ENCODE data around the gene C17orf58.
"Not testable (repeated sequence)": the region's sequence is repeated elsewhere in the genome, so short reads cannot be mapped to it uniquely, and the experiment has no call there.

The C17orf58 gene

DNA sequence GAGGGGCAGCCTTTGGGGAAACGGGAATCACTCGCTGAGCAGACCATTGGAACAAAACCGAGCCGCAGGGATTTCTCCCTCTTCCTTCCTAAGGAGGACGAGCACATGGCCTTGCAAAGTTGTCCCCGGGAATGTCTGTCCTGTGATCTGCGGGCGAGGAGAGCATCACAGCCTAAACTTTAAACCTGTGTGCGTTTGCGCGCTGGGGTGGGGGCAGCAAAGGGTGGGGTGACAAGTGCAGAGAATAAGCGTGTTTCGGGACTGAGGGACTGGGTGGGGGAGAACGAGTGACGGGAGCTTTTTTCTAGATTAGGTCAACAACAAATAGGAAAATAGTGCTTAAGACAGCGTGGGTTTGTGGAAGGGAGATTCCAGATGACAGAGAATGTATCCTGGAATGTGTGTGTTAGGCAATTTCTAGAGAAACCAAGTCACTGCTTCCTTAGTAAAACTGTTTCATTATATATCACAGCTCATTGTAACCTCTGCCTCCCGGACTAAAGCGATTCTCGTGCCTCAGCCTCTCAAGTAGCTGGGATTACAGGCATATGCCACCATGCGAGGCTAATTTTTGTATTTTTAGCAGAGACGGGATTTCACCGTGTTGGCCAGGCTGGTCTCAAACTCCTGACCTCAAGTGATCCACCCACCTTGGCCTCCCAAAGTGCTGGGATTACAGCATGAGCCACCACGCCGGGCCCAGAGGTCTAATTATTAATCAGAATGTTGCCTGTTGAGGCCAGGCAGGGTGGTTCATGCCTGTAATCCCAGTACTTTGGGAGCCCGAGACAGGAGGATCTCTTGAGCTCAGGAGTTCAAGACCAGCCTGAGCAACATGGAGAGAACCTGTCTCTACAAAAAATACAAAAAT is at the start of gene C17orf58:
C17orf58 (minus strand) TSS at position 169 of the 871 bp plus-strand sequence. CDS start 271 bp downstream, outside the sequence.
- DNase-seq = not testable (repeated sequence)

DNA sequence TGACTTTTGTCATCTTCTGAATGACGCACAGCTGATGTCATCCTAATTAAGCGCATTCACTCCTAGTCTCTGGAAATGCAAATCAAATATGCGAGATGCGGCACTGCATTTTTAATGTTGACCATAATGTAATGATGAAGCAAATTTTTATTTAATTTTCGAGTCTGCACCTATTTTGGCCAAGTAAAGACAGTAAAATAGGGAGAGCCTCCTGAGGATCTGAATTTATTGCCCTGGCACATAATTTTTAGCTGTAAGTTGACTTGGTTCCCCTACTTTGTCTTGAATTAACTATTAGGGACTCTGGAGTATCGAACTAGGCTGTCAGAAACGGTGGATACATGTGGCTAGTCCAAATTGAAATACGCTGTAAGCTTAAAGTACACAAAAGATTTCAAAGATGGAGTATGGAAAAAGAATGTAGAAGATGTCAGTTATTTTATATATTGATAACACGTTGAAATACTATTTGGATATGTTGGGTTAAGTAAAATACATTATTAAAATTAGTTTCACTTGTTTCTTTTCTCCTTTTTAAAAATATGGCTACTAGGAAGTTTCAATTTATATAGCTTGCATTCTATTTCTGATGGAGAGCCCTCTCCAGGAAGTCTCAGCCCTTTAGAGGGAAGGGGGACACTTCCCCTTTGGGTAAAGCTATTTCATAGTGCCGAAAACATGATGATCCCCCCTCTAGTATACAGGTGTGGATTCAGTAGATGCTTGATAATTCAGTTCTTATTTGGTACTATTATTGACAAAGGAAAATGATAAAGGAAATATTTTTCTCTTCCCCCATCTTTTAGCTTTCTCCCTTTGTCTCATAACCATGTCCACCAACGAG is 40.3 kb upstream of the C17orf58 start:
- DNase-seq = peak; percentile 30

DNA sequence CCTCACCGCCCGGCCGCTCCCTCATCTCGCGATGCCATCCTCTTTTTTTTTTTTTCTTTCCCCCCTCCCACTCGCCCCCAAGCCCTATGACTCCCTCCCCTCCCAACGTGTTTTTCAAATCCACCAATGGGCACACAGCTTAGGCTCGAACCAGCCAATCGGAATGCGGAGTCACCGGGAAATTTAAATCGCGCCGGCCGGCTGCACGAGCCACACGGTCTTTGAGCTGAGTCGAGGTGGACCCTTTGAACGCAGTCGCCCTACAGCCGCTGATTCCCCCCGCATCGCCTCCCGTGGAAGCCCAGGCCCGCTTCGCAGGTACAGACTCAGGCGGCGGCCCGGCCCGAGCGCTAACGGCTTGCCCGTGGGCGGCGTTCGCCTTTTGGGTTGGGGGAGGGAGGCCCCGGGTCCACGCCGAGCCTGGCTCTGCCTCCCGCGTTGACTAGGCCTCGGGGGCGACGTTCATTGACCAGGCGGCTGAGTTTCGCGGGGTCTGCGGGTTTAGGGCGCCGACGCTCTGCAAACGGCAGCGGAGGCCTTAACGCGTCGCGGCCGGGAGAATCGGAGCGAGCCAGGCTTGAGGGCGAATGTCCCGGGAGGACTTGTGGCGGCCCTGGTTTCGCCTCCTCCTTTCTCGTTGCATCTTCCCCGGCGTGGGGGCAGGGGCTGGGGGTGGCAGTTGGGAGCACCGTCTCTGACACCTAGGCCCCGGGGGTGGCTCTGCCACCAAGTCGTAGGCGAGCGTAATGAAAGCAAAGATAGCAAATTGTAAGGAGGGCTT is 39.4 kb upstream of the C17orf58 start, which contains the start of gene KPNA2:
KPNA2 (plus strand) TSS at position 213 of the 781 bp plus-strand sequence. CDS start 1,398 bp downstream, outside the sequence.
- DNase-seq = peak; percentile 71

DNA sequence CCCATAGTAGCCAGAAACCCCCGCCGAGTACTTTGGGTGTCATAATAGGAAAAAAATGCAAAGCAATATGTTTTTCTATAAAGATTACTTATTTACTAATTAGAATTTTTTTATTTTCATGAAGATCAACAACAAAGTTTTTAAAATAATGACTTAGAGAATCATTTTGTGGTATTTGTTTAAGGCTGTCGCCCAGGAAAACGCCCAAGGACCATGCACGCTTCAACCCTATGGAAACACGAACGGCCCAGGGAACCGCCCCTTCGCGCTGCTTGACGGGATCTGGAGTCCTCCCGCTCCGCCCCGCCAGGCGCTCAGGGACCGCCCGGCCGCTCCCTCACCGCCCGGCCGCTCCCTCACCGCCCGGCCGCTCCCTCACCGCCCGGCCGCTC is 38.9 kb upstream of the C17orf58 start:
- peak; percentile 99 for DNase-seq

DNA sequence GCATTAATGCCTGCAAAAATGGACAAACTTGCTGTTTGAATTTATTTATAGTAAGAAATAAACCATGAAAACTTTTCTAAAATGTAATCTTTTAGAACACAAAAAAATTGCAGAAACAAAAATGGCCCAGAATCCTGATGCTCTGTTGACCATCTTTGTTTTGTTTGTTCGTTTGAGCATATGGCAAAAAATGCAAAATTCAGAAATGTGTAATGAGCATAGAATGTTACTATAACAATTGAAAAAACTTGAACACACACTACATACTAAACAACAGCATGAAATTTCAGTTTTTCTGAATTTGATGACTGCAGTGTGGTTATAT is 38.1 kb upstream of the C17orf58 start:
- DNase-seq = no peak

DNA sequence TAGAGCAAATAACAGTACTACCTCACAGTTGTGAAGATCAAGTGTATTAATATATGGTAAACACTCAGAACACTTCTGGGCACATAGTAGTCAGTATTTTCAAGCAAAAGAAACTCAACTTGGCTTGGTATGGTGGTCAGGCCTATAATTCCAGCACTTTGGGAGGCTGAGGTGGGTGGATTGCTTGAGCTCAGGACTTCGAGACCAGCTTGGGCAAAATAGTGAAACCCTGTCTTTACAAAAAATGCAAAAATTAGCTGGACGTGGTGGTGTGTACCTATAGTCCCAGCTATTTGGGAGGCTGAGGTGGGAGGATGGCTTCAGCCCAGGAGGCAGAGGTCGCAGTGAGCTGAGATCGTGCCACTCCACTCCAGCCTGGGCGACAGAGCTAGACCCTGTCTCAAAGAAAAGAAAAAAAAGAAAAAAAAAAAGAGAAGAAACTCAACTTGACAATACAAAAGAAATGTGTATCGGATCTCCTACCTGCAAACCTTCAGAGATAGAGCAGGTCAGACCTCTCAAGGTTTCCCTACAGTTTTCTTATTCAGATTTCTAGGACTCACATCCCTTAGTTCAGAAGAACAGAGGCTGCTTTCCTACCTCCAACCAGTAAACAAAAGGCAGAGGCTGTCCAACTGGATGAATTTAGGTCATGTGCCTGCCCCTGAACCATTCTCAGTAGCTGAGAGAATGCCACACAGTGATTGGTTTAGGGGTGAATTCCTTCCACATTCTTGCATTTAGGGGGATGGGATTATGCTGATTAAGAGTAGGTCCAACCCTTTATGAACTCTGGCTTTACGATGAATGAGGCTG is 37.6 kb upstream of the C17orf58 start:
- peak; percentile 37 for DNase-seq

DNA sequence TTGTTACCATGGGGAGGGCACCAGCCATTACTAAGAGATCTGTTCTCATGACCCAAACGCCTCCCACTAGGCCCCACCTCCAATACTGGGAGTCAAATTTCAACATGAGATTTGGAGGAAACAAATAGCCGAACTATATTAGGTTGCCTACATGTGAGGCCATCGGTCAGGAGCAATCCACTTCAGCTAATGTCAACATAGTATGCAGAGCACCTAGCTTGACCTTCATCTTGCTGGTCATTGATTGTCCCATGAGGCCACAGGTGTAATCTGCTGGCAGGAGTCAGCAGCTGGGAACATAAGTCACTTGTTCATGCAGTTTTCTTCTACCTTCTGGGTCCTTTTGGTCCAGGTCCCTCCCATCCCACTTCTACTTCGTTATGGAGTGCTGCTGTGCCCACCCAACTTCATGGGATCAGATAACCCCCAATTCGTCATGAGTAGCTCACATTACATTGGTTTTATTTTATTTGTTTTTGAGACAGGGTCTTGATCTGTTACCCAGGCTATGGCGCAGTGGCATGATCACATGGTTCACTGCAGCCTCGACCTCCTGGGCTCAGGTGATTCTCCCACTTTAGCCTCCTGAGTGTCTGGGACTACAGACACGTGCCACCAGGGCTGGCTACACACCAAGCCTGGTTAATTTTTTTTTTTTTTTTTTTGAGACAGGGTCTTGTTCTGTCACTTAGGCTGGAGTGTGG is 33.4 kb upstream of the C17orf58 start:
- no peak for DNase-seq

DNA sequence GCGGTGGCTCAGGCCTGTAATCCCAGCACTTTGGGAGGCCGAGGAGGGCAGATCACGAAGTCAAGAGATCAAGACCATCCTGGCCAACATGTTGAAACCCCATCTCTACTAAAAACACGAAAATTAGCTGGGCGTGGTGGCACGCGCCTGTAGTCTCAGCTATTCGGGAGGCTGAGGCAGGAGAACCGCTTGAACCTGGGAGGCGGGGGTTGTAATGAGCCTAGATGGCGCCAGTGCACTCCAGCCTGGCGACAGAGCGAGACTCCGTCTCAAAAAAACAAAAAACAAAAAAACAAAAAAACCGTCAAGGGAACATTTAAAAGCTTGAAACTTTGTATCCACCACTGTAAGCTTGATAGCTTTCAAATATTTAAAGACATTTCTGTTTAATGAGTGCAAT is 26.3 kb upstream of the C17orf58 start:
- peak; percentile 12 for DNase-seq

DNA sequence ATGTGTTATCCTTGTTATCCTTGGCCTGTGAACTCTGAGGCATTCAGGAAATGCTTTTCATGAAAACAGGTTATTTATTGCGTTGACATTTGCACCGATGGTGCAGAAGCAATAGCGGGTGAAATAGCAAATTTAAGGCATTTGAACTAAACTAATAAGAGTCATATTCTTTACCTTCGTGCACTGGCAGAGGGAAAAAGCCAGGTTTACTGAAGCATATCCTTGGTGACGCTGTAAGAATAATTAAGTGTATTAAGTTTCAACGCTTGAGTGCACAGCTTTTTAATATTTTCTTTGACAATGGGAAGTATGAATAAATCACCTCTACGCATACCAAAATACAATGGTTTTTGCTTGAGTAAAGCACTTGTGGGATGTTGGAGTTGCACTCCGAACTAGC is 25.7 kb upstream of the C17orf58 start:
- DNase-seq = no peak

DNA sequence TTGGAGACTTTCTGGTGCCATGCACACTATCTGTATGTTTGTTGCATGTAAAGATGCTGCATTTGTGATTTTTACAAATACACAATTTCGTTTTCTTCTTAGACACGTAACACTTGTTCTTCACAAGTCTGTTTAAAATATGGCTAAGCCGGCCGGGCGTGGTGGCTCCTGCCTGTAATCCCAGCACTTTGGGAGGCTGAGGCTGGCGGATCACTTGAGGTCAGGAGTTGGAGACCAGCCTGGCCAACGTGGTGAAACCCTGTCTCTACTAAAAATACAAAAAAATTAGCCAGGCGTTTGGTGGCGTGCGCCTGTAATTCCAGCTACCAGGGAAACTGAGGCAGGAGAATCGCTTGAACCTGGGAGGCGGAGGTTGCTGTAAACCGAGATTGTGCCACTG is 24.5 kb upstream of the C17orf58 start:
- DNase-seq = not testable (repeated sequence)

DNA sequence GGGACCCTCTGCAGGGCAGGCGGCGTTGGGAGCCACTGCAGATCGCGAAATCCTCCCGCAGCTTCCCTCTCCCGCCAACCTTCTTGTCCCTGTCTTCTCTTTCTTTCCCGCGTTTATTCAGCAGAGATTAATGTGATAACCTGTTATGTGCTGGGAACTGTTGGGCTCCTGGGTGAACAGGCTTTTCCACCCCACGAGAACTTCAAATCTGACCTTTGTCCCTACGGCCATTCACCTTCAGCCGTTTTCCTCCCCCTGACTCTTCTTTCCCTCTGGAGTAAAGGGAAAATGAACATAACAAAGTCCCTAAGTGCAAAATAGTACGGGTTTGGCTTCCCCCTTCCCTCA is 24.1 kb upstream of the C17orf58 start:
- no peak for DNase-seq

DNA sequence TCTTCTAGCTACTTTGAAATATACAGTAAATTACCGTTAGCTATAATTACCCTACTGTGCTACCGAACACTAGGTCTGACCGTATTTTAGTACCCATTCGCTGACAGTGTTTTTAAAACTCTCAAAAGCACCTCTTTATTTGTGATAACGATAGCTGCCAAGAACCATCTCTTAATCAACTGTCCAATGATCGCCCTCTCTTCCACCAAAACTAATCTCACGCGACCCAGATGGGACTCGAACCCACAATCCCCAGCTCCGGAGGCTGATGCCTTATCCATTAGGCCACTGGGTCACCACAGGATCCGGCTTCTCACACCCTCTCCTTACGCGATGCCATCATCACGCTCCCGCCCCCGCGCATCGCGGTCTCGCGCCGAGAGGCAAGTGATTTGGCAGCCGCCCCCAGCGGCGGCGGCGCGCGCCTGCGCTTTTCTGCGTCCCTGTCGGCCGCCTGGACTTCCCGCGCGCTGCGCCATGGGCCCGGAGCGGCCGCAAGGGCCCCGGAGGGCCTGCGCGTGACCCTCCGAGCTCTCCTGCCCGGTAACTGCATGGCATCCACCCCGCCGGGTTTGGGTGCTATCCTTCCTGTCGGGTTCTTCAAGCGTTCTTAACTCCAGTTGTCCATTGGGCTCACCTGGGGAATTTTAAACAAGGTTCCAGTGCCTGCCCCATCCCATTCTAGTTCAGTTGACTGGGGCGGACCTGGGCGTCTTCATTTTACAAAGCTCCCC is 23.6 kb upstream of the C17orf58 start:
- DNase-seq = peak; percentile 98

DNA sequence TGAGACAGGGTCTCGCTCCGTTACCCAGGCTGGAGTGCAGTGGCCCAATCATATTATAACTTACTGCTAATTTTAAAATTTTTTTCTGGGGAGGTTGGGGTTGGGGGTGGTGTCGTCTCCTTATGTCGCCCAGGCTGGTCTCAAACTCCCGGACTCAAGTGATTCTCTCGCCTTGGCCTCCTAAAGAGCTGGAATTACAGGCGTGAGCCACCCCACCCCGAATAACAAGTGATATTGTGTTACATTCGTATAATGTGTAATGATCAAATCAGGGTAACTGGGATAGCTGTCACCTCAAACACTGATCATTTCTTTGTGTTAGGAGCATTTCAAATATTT is 23.0 kb upstream of the C17orf58 start:
- DNase-seq = no peak

DNA sequence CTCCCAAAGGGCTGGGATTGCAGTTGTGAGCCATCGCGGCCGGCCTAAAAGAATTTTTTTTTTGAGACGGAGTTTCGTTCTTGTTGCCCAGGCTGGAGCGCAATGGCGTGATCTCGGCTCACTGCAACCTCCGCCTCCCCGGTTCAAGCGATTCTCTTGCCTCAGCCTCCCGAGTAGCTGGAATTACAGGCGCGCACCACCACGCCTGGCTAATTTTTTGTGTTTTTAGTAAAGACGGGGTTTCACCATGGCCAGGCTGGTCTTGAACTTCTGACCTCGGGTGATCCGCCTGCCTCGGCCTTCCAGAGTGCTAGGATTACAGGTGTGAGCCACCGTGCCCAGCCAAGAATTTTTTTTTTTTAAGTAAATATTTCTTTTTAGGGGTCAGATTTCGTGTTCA is 22.2 kb upstream of the C17orf58 start:
- DNase-seq = not testable (repeated sequence)

DNA sequence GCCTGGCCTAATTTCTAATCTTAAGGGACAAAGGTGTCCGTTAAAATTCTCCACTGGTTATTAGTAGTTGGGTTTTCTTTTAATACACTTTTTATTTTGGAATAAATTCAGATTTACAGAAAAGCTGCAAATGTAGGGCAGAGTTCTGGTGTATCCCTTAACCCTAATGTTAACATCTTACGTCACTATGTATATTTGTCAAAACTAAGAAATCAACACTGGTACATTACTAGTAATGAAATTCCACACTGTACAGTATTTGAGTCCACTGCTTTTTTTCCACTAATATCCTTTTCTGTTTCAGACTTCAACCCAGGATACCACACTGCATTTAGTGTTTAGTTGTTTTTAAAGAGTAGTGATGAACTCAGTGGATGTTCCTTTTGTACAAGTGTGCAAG is 20.6 kb upstream of the C17orf58 start:
- DNase-seq = no peak

DNA sequence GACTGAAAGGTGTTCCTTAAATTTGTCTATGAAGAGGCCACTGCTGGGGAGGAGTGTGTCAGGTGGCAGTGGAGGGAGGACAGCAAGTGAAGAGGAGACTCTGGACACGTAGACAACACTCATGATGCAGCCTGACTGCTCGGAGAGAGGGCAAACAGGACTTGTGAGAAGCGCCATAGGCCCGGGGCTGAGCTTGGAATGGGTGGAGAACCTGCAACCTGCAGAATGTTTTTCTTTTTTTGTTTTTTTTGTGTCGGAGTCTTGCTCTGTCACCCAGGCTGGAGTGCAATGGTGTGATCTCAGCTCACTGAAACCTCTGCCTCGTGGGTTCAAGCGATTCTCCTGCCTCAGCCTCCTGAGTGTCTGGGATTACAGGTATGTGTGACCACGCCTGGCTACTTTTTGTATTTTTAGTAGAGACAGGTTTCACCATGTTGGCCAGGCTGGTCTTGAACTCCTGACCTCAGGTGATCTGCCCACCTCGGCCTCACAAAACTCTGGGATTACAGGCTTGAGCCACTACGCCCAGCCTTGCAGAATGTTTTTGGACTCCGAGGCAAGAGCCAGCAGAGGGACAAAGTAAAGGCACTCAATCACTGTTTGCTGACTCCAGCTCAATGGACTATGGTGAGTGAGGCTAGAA is 18.9 kb upstream of the C17orf58 start:
- DNase-seq = no peak

DNA sequence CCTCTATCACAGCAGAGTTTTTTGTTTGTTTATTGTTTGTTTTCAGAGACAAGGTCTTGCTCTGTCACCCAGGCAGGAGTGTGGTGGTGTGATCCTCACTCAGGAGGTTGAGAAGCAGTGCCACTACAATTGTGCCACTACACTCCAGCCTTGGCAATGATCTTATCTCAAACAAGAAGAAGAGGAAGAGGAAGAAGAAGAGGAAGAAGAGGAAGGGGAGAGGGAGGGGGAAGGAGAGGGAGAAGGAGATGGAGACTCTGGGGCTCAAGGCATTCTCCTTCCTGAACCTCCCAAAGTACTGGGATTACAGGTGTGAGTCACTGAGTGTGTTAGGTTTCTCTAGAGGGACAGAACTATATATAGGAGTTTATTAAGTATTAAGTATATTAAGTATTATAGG is 17.1 kb upstream of the C17orf58 start:
- DNase-seq = peak; percentile 26

DNA sequence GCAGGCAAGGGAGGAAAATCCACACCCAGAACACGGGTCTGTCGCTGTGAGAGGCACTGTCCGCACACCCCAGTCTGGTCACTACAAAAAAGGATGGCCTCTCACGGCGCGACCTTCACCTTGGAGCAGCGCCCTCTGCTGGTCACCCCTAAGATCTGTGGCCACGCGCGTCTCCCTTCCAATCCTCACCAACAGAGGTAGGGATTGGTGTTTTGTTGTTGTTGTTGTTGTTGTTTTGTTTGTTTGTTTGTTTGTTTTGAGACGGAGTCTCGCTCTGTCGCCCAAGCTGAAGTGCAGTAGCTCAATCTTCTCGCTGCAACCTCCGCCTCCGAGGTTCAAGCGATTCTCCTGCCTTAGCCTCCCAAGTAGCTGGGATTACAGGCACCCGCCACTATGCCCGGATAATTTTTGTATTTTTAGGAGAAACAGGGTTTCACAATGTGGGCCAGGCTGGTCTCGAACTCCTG is 15.0 kb upstream of the C17orf58 start:
- DNase-seq = peak; percentile 78

DNA sequence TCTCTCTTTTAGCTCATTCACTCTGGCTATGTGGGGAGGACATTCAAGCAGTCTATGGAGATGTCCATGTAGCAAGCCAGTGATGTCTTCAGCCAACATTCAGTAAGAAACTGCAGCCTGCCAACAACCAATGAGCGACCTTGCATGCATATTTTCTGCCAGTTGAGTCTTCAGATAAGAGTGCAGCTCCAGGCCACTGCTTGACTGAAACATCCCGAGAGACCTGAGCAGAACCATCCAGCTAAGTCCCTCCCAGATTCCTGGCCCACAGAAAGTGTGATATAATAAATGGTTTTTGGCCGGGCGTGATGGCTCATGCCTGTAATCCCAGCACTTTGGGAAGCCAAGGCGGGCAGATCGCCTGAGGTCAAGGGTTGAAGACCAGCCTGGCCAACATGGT is 10.5 kb upstream of the C17orf58 start:
- DNase-seq = no peak

DNA sequence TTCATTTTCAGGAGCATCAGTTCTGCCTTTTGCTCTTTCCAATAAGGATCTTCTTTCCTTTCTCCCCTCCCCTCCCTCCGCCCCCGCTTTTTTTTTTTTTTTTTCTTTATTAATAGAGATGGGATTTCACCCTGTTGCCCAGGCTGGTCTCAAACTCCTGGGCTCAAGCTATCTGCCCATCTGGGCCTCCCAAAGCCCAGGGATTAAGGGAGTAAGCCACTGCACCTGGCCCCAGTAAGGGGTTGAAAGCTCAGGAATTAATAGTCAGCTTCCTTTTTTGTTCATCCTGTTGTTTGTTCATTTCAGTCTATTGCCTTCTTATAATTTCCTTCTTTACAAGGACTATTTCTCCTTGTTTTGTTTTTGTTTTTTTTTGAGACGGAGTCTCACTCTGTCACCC is 7.9 kb upstream of the C17orf58 start:
- DNase-seq = no peak

Measured in hematopoietic multipotent progenitor cell treated with erythropoietin and hydrocortisone succinate and interleukin-3 and kit ligand, for 4 days (in vitro differentiated cells).